ENCODE measurements around the gene ENOX1. TPM values are rescaled to one million over a fixed set of nuclear protein-coding genes. Genes with fewer than 3 reads are reported as not detected.
A peak's percentile ranks its signal among the peaks of the same experiment; 100 is the strongest.

The ENOX1 gene
- total and polyA plus RNA-seq, 2 donors (not counting 3 experiments of a cell fraction or from before 2014, with no cell fraction given) = 0.17 to 0.97 TPM

DNA sequence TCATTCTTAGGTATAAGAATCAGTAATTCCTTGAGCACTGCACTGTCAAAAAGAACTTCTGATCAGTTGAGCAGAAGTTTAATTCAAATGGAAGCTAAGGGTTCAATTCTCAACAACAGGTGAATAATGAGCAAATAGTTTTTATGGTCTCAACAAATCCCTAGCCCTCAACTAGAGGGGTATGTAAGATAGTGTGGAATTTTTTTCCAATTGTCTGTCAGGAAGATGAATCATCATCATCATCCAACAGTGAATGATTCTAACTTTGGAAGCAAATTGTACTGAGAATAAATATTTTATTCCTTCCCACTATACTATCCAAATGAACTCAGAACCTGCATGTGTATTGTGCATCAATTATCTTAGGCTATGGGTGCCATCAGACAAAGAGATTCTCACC is 372.7 kb downstream of the ENOX1 start:
- ChIA-PET POLR2A (interaction anchor here (0.6 kb wide), 1 partner anchor 633 kb away, joined by 18 read pairs; no protein-coding TSS in a partner anchor), CTCF (no interaction called here)
- H3K9ac ChIP-seq (replicated peaks; ENCODE audit: extremely low read depth, insufficient read depth, low read length) = no peak overlapping the region
- dilution Hi-C loops (cut with MboI; ENCODE audit: extremely low pct_ligation_motif_present, low sequenced_read_pairs) = no loop called here
- no peaks in the 10 kb centered on the region for H3K79me2 ChIP-seq (ENCODE audit: control insufficient read depth, insufficient read depth, low read length)
- H3K27ac ChIP-seq (ENCODE audit: insufficient read depth, low read depth, low read length) = no peak overlapping the region
- H3K4me3 ChIP-seq (replicated peaks in 1 of 3; ENCODE audit: insufficient read depth in 1 of 3, low read depth in 1 of 3, low read length in 3 of 3) = no peak overlapping the region
- H2AFZ ChIP-seq (ENCODE audit: low read depth, low read length) = no peak overlapping the region
- BruUV-seq (replicated peaks) = no TSS peak
- peak; percentile 35 for TF ChIP-seq FOS (IDR thresholded peaks at IDR 0.05; ENCODE audit: borderline replicate concordance, insufficient read depth, low read length)
- TF ChIP-seq POLR2A (IDR thresholded peaks at IDR 0.05; ENCODE audit: low read depth, low read length) = no peak
- TF ChIP-seq, protein P1, sequence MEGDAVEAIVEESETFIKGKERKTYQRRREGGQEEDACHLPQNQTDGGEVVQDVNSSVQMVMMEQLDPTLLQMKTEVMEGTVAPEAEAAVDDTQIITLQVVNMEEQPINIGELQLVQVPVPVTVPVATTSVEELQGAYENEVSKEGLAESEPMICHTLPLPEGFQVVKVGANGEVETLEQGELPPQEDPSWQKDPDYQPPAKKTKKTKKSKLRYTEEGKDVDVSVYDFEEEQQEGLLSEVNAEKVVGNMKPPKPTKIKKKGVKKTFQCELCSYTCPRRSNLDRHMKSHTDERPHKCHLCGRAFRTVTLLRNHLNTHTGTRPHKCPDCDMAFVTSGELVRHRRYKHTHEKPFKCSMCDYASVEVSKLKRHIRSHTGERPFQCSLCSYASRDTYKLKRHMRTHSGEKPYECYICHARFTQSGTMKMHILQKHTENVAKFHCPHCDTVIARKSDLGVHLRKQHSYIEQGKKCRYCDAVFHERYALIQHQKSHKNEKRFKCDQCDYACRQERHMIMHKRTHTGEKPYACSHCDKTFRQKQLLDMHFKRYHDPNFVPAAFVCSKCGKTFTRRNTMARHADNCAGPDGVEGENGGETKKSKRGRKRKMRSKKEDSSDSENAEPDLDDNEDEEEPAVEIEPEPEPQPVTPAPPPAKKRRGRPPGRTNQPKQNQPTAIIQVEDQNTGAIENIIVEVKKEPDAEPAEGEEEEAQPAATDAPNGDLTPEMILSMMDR (IDR thresholded peaks at IDR 0.05; ENCODE audit: extremely low read depth in 1 of 2, insufficient read depth in 1 of 2, low read depth in 1 of 2, low read length in 2 of 2) = no peak
- H3K9me1 ChIP-seq (replicated peaks; ENCODE audit: control insufficient read depth, extremely low read depth, insufficient read depth, low read length) = no peaks in the 10 kb centered on the region
- H3K9me3 ChIP-seq (replicated peaks; ENCODE audit: control insufficient read depth, insufficient read depth, low read length) = no peaks in the 10 kb centered on the region
- H3K27me3 ChIP-seq (ENCODE audit: control insufficient read depth in 2 of 2, insufficient read depth in 2 of 2, low read length in 2 of 2) = no peaks in the 10 kb centered on the region
- no peak for FAIRE-seq
- no peaks in the 10 kb centered on the region for H4K20me1 ChIP-seq (replicated peaks; ENCODE audit: control insufficient read depth, extremely low read depth, insufficient read depth, low read length)
- H3K36me3 ChIP-seq (ENCODE audit: control insufficient read depth in 2 of 2, extremely low read depth in 1 of 2, insufficient read depth in 2 of 2, low read length in 2 of 2) = no peaks in the 10 kb centered on the region
- H3K4me1 ChIP-seq (ENCODE audit: control insufficient read depth, extremely low read depth, insufficient read depth, low read length) = no peaks in the 10 kb centered on the region
- no peak for DNase-seq (ENCODE audit: low read depth, low spot score)
- no peak overlapping the region for H3K4me2 ChIP-seq (ENCODE audit: insufficient read depth, low read length)
- intact Hi-C loops (cut with micrococcal nuclease) = no loop called here

DNA sequence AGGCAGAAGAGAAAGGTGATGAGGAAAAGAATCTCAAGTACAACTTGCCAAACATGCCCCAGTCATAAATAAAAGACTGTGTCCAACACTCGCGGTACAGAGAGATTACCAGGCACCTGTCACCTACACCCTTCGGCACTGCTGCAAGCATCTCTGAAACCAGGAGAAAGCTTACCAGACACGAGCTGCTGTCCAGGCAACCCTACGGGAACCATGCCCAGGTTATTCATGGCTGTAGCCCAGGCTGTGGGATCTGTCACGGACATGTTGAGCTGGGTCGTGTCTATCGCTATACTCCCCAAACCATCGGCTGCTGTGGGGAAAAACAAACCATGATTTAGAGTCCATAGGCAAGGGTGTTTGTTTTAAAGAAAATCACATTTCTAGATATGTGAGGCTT is 375.0 kb downstream of the ENOX1 start:
- H4K20me1 ChIP-seq (replicated peaks; ENCODE audit: control insufficient read depth, extremely low read depth, insufficient read depth, low read length) = no peaks in the 10 kb centered on the region
- no peak overlapping the region for H2AFZ ChIP-seq (ENCODE audit: low read depth, low read length)
- no TSS peak for BruUV-seq (replicated peaks)
- no peaks in the 10 kb centered on the region for H3K9me1 ChIP-seq (replicated peaks; ENCODE audit: control insufficient read depth, extremely low read depth, insufficient read depth, low read length)
- no peak overlapping the region for H3K4me3 ChIP-seq (replicated peaks in 1 of 3; ENCODE audit: insufficient read depth in 1 of 3, low read depth in 1 of 3, low read length in 3 of 3)
- H3K4me2 ChIP-seq (ENCODE audit: insufficient read depth, low read length) = no peak overlapping the region
- no peak for DNase-seq (ENCODE audit: low read depth, low spot score)
- dilution Hi-C loops (cut with MboI; ENCODE audit: extremely low pct_ligation_motif_present, low sequenced_read_pairs) (no loop called here), intact Hi-C loops (cut with micrococcal nuclease) (no loop called here)
- H3K27ac ChIP-seq (ENCODE audit: insufficient read depth, low read depth, low read length) = no peak overlapping the region
- CTCF ChIA-PET = no interaction called here
- no peaks in the 10 kb centered on the region for H3K27me3 ChIP-seq (ENCODE audit: control insufficient read depth in 2 of 2, insufficient read depth in 2 of 2, low read length in 2 of 2)
- POLR2A ChIA-PET = no interaction called here
- FAIRE-seq = no peak
- H3K36me3 ChIP-seq (ENCODE audit: control insufficient read depth in 2 of 2, extremely low read depth in 1 of 2, insufficient read depth in 2 of 2, low read length in 2 of 2) = no peaks in the 10 kb centered on the region
- no peaks in the 10 kb centered on the region for H3K9me3 ChIP-seq (replicated peaks; ENCODE audit: control insufficient read depth, insufficient read depth, low read length)
- H3K79me2 ChIP-seq (ENCODE audit: control insufficient read depth, insufficient read depth, low read length) = no peaks in the 10 kb centered on the region
- TF ChIP-seq, protein P1 (IDR thresholded peaks at IDR 0.05; ENCODE audit: extremely low read depth in 1 of 2, insufficient read depth in 1 of 2, low read depth in 1 of 2, low read length in 2 of 2) = no peak
- no peak for TF ChIP-seq GATA2 (IDR thresholded peaks at IDR 0.05; ENCODE audit: insufficient read depth, insufficient read length, low read depth, low read length)
- no peak for TF ChIP-seq JUN (IDR thresholded peaks at IDR 0.05; ENCODE audit: borderline replicate concordance, insufficient read depth, insufficient read length, low read depth)
- no peak for TF ChIP-seq MYC (IDR thresholded peaks at IDR 0.05; ENCODE audit: low read depth, low read length)
- no peak for TF ChIP-seq EZH2 (IDR thresholded peaks at IDR 0.05; ENCODE audit: borderline replicate concordance, low read depth, low read length, severe bottlenecking)
- TF ChIP-seq POLR2AphosphoS5 (IDR thresholded peaks at IDR 0.05; ENCODE audit: insufficient read depth, low read depth, low read length) = no peak
- TF ChIP-seq, protein P2, sequence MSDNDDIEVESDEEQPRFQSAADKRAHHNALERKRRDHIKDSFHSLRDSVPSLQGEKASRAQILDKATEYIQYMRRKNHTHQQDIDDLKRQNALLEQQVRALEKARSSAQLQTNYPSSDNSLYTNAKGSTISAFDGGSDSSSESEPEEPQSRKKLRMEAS (IDR thresholded peaks at IDR 0.05; ENCODE audit: insufficient read depth, insufficient read length) = no peak
- no peak for TF ChIP-seq POLR2A (IDR thresholded peaks at IDR 0.05; ENCODE audit: low read depth, low read length)
- TF ChIP-seq FOS (IDR thresholded peaks at IDR 0.05; ENCODE audit: borderline replicate concordance, insufficient read depth, low read length) = no peak
- no peaks in the 10 kb centered on the region for H3K4me1 ChIP-seq (ENCODE audit: control insufficient read depth, extremely low read depth, insufficient read depth, low read length)
- H3K9ac ChIP-seq (replicated peaks; ENCODE audit: extremely low read depth, insufficient read depth, low read length) = no peak overlapping the region
